CD1c-positive myeloid dendritic cell (primary cell): ENCODE data around the gene CDK2AP2.
"Not testable (repeated sequence)": the region's sequence is repeated elsewhere in the genome, so short reads cannot be mapped to it uniquely, and the experiment has no call there.

Source experiments
- DNase-seq: peaks from one replicate; pipeline ENCODE4 v3.0.0-alpha.2; 2016; ENCODE audit errors: extremely low spot score

The CDK2AP2 gene

DNA sequence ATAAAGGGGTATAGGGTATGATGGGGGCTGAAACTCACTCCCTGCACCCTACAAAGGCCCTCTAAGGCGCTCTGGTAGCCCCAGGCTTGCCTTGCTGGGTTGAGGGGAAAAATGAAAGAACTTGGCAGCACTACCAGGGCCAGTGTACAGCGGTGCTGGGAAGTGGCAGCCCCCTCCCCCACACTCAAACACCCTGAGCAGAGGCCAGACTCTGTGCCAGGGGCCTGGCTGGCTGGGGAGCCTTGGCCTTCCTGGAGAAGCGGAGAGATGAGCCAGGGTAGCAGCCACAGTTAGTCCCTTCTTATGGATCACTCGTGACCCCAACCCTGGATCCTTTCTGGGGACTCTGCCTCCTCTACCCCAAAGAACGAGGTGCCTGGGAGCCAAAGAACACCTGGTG, 41.6 kb downstream of the CDK2AP2 start:
- no peak for DNase-seq

DNA sequence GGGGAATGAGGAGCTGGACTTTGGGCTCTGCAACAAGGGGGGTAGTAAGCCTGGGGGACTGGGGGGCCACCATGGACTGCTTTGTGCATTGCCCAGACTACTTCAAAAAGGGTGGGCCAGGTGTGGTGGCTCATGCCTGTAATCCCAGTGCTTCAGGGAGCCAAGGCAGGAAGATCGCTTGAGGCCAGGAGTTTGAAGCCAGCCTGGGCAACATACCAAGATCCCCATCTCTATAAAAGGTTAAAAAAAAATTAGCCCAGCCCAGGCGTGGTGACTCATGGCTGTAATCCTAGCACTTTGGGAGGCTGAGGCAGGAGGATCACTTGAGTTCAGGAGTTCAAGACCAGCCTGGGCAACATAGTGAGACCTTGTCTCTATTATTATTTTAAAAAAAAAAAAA, 42.4 kb downstream of the CDK2AP2 start:
- not testable (repeated sequence) for DNase-seq

DNA sequence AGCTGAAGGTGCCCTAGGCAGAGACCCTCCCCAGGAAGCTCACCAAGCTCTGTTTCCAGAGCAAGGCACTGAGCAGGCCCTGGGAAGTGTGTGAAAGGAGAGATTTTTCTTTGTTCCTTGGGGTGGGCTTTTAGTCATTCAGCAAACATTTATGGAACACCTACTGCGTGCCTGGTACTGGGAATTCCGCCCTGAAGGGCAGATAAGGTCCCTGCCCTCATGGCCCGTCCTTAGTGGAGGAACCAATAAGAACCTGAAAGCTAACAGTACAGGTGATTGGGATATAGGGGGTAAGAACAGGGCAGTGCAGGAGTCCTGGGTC, 42.8 kb downstream of the CDK2AP2 start:
- DNase-seq: no peak

DNA sequence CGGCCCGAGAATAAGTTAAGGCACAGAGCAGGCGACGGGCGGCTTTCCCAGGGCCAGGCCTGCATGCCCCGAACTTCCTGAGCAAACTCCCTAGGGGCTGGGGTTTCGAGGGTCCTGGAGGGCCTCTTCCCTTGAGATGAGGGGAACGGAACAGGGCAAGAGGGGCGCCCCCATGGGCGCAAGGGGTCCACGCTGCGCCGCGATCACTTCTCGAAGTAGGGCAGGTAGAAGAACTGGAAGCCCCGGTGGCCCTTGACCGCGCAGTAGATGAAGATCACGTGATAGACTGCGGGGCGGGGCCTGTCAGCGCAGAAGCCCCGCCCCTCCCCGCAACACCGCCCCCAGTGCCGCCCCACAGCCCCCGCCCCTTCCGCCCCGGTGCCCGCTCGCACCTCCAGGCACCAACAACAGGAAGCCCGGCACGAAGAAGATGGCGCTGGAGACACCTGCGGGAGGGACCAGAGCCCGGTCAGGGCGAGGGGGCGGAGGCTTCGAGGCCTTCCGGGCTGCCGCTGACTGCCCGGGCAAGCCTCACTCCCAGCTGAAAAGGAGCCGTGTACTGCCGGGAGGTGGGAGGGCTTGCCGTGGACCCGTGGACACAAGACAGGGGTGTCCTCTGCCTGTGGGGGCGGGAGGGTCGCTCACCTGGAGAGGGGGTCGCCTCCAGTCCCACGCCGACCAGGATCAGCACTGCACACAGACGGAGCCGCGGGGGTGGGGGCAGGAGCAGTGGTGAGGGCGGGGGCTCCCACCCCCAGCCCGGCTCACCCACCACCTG, 43.4 kb downstream of the CDK2AP2 start:
- DNase-seq: peak; percentile 90

DNA sequence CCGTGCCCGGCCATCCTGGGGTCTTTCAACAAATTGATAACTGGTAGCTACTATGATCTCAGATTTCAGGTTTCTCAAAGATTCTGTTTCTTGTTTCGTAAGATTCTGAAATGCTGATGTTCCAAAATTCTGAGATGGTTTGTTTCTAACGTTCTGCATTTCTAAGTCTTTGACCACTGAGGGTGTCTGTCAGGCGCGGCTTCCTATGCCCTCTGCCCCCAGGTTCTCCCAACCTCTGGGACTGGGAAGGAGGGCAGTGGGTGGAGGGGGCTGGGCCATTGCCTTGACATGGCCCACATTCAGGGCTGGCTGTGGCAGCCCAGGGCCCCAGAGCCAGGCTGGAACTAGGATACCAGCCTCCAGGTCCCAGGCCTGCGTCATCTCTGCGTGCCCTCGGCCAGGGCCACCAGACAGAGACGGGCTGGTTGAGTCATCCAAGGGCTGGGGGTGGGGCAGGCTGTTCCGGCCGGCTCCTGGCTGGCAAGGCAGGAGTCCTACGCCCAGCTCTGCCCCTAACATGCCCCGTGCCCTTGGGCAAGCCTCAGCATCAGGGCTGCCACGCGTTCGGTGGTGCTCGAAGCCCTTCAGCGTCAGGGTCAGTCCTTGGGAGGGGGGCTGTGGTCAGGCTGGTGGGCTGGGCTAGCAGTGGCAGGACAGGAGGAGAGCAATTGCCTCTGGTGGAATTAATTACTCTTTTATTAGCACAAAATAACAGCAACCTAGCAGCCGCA, 44.1 kb downstream of the CDK2AP2 start:
- peak; percentile 90 for DNase-seq

DNA sequence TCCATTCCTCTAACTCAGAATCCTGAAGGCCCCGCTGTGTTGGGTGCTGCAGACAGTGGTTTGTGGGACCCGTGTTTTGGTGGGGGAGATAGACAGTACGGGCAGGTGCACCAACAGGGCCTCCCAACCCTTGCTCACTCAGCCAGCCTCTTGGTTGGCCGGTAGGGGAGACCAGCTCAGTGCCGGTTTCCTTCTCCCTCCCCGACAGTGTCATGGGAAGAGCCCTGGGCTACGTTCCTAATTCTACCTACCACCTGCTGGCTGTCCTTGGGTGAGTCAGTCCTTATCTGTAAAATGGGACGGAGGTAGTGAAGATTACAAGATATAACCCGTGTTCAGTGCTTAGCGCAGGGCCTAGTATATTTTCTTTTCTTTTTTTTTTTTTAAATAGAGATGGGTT, 44.8 kb downstream of the CDK2AP2 start:
- DNase-seq: no peak

DNA sequence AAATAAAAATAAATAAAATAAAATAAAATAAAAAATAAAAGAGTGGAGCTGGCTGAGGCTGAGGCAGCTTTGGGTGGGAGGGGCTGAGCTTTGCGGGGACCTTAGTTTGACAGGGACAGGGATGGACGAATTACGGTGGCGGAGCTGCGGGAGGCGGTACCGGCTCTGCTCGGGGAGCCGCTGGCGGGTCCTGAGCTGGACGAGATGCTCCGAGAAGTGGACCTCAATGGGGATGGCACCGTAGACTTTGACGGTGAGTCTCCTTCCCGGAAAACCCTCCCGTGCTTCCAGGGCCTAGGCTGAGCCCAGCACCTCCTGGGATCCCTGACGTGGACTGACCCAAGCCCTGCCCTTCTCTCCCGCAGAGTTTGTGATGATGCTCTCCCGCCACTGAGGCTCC, 49.7 kb downstream of the CDK2AP2 start:
- no peak for DNase-seq

DNA sequence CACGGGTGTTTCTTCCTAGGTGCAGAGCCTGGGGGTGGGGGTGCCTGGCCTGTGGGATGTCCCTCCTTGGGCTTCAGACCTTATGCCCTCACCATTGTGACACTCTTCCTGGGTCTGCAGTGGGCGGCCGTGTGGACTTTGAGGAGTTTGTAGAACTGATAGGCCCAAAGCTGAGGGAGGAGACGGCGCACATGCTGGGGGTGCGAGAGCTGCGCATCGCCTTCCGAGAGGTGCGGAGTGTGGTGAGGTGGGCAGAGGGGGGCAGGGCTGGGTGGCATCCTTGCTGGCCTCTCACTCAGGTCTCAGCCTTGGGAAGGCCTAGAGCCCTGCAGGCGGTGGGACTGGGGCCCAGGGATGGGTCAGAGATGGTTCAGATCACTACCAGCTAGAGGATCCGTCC, 50.5 kb downstream of the CDK2AP2 start:
- no peak for DNase-seq
